Heart left ventricle (tissue), 16 donors: ENCODE data around the gene ISG15. TPM values are rescaled to one million over a fixed set of nuclear protein-coding genes. Genes with fewer than 3 reads are reported as not detected.
A peak's percentile ranks its signal among the peaks of the same experiment; 100 is the strongest.

Experiments used
- ATAC-seq, 4 donors: fragments of 200-7000 bp; cut with Tn5 transposase; one replicate each; pipeline ENCODE4 v1.9.1; 2020 to 2022; ENCODE audit warnings: moderate library complexity in 4 of 4, mild to moderate bottlenecking in 3 of 4, moderate number of reproducible peaks in 1 of 4
- DNase-seq, 5 donors: peaks; one replicate each; pipeline ENCODE4 v3.0.0-alpha.2; 2020
- H3K27ac ChIP-seq, 12 donors: fragments of 200-600 bp; sonication (generic) in 4 of 12; one replicate each; pipeline versions ENCODE4 v1.5.0 to v1.8.0; 2016 to 2022; ENCODE audit warnings: mild to moderate bottlenecking in 2 of 12
- H3K27me3 ChIP-seq, 9 donors: fragments of 200-600 bp; sonication (generic) in 2 of 9; one replicate each; pipeline versions ENCODE4 v1.5.1 to v1.8.0; 2016 to 2022; ENCODE audit warnings: mild to moderate bottlenecking in 3 of 9
- H3K36me3 ChIP-seq, 9 donors: fragments of 200-600 bp; sonication (generic) in 2 of 9; one replicate each; pipeline versions ENCODE4 v1.5.0 to v1.8.0; 2018 to 2022; ENCODE audit warnings: mild to moderate bottlenecking in 2 of 9
- H3K4me1 ChIP-seq, 12 donors: fragments of 200-600 bp; sonication (generic) in 4 of 12; one replicate each; pipeline versions ENCODE4 v1.5.0 to v1.8.0; 2016 to 2022; ENCODE audit warnings: mild to moderate bottlenecking in 3 of 12
- H3K4me3 ChIP-seq, 12 donors: fragments of 200-600 bp; sonication (generic) in 4 of 12; one replicate each; pipeline versions ENCODE4 v1.5.0 to v1.8.0; 2017 to 2022; ENCODE audit warnings: mild to moderate bottlenecking in 9 of 12, moderate library complexity in 4 of 12
- H3K9me3 ChIP-seq, 12 donors: fragments of 200-600 bp; sonication (generic) in 4 of 12; one replicate each; pipeline versions ENCODE4 v1.5.0 to v1.8.0; 2016 to 2022; ENCODE audit warnings: mild to moderate bottlenecking in 1 of 12
- POLR2A ChIP-seq, 2 donors: fragments of 450-650 bp; IDR thresholded peaks; one replicate each; pipeline ENCODE4 v1.6.1; 2017; ENCODE audit warnings: antibody characterized with exemption in 2 of 2, mild to moderate bottlenecking in 2 of 2, moderate library complexity in 2 of 2
- WGBS, 4 donors: extraction: QIAGEN DNeasy Blood & Tissue Kit in 2 of 4; methylation state at CpG; one replicate each; pipeline versions ENCODE4 v1.1.5 to v1.1.7; 2013 to 2018; 5-methylcytosine and 5-hydroxymethylcytosine counted together
- intact Hi-C, 10 donors: fragments of 100-400 bp; cut with DNase I; formaldehyde crosslinking; loops; one replicate each; pipeline versions ENCODE4 v1.11.1 to v1.14.2; 2022
- polyA plus RNA-seq, 2 donors: library from polyadenylated mRNA; stranded (reverse); fragments of 200-250 nt; gene quantifications; one replicate each; pipeline ENCODE4 v1.2.3, GENCODE V29; 2013
- total RNA-seq, 9 donors: library from RNA; depleted of rRNA in 2 of 9; stranded (reverse); fragments of >200 nt in 2 of 9; fragmentation: NEBNext Ultra II Directional in 3 of 9; extraction: Animal tissue kit (Norgen Biotek cat#: 25700) in 3 of 9; gene quantifications; one replicate each; pipeline versions ENCODE4 v1.1.0 to v1.2.4, GENCODE V29; 2016 to 2023
- TF ChIP-seq, protein P1 (sequence below), 12 donors: fragments of 200-600 bp; sonication (generic) in 4 of 12; IDR thresholded peaks; one replicate each; pipeline versions ENCODE4 v1.5.0 to v1.8.0; 2018 to 2022; ENCODE audit warnings: antibody characterized with exemption in 12 of 12, mild to moderate bottlenecking in 5 of 12
- donor health status: ischemic (EF 13 %, LVEDD 7.1; RV severe dilation, severe dysfunction).
- donor health status: healthy with polysubstance abuse.
- donor health status: DM: no; HTN: yes; CAD: no.
- donor health status: DM: no; HTN: no; CAD: no.
- donor health status: ischemic (EF 25% LVEDD 6.9; RV normal size, moderate dysfunction).
- donor health status: ischemic (EF 25% LVEDD 5.7; RV mildly dilated, moderate dysfunction).
- donor health status: healthy.
- donor health status: DM: yes; HTN: yes; CAD: no.
- donor health status: ischemic (EF 35%, LVEDD 5.7; RV mildly dilated, moderate dysfunction).
- donor health status: nonischemic (EF 11% LVEDD 7.7; RV severe dilation, severe dysfunction).
- donor health status: DM: yes; HTN: yes; CAD: no.
- donor health status: PGD.
- donor health status: ischemic (EF 29% LVEDD 5.4; RV normal size, mild dysfunction).
- donor health status: nonischemic (EF 23%, LVEDD 6.1; RV moderate dilation, normal function).

The ISG15 gene
- total and polyA plus RNA-seq, 11 donors, result 17.0 to 189 (median 34.4) TPM

DNA sequence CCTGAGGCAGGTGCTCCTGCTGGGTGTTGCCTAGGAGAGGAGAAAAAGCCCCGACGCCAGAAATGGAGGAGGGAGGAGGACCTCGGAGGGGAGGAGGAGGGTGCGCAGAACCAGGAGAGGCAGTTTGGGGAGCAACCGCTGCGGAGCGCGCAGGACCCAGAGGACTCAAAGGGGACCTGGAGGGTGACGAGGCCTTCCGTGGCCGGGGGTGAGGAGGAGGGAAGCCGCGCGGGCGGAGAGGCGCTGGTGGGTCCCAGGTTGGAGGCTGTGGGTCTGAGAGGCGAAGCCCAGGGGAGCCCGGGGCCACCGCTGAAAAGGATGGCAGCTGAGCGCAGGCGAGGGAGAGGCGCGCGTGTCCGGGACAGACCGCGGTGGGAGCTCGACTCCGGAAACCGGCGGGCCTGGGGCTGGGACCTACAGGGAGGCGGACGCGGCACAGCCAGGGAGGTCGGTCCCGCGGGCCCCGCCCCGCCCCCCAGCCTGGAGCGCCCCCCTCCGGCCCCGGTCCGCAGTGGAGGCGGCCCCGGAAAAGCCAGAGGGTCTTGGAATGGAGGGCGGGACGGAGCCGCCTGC lies 45.7 kb downstream of the ISG15 start:
- Histone ChIP-seq H3K36me3 (peaks cover 0 to 2% (median 0%) of the 10 kb centered on the region in 9 donors), H3K27me3 (peaks cover 24 to 62% (median 41%) of the 10 kb centered on the region in 9 donors), H3K9me3 (no peaks in the 10 kb centered on the region), H3K4me1 (peaks cover 0 to 39% (median 15%) of the 10 kb centered on the region in 12 donors), H3K27ac (peak overlapping the region in 1 of 12 donors; percentile 24), H3K4me3 (peak overlapping the region; percentile 37 to 70 (median 58))
- ATAC-seq, result peak in 2 of 4 donors; percentile 23 to 38
- intact Hi-C loops, result loop anchor here in 1 of 10 donors (2.0 kb wide), 1 partner anchor 22 kb away; no protein-coding TSS in a partner anchor
- 0 to 2% (median 1%) methylated on average over 34 to 48 of the region's 48 CpGs for WGBS, 4 donors
- TF ChIP-seq POLR2A (IDR thresholded peaks at IDR 0.05), result no peak
- TF ChIP-seq, protein P1, sequence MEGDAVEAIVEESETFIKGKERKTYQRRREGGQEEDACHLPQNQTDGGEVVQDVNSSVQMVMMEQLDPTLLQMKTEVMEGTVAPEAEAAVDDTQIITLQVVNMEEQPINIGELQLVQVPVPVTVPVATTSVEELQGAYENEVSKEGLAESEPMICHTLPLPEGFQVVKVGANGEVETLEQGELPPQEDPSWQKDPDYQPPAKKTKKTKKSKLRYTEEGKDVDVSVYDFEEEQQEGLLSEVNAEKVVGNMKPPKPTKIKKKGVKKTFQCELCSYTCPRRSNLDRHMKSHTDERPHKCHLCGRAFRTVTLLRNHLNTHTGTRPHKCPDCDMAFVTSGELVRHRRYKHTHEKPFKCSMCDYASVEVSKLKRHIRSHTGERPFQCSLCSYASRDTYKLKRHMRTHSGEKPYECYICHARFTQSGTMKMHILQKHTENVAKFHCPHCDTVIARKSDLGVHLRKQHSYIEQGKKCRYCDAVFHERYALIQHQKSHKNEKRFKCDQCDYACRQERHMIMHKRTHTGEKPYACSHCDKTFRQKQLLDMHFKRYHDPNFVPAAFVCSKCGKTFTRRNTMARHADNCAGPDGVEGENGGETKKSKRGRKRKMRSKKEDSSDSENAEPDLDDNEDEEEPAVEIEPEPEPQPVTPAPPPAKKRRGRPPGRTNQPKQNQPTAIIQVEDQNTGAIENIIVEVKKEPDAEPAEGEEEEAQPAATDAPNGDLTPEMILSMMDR (IDR thresholded peaks at IDR 0.05), result peak in 10 of 12 donors; percentile 22 to 54 (median 34)
- DNase-seq, result no peak

DNA sequence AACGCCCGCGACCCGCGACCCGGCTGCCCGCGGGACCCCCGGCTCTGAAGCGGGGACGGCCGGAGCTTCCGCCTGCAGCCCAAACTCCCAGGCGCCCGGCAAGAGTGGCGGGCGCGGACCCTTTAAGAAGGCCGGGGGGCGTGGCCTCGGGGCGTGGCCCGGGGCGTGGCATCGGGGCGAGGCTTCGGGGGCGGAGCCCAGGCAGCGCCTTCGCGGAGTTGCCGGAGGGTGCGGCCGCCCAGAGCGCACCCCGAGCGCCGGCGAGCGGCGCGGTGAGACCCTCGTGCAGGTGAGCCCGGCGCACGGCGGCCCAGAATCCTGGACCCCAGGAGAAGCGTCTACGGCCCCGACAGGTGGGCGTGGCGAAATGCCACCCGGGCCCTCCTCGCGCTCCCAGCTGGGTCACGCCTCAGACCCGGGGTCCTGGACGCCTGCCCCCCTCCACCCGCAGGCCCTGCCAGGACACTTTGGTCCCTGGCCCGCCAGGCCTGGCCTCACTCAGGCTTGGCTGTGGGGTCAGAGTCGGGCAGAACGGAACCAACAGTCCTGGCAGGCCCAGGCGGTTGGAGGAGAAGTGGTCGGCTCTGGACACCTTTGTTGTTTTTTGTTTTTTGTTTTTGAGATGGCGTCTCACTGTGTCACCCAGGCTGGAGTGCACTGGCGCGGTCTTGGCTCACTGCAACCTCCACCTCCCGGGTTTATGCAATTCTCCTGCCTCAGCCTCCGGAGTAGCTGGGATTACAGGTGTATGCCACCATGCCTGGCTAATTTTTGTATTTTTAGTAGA lies 46.4 kb downstream of the ISG15 start:
- intact Hi-C loops, result loop anchor here in 7 of 10 donors (2.0 to 5.0 kb wide), 6 partner anchors 23 to 77 kb away; partner anchors contain the start of genes AGRN (in 3 of the 7) and PERM1 (in 1 of the 7)
- Histone ChIP-seq H3K4me1 (peaks cover 0 to 42% (median 18%) of the 10 kb centered on the region in 12 donors), H3K27ac (peak overlapping the region in 1 of 12 donors; percentile 24), H3K9me3 (no peaks in the 10 kb centered on the region), H3K27me3 (peaks cover 28 to 69% (median 46%) of the 10 kb centered on the region in 9 donors), H3K4me3 (peak overlapping the region; percentile 37 to 70 (median 58)), H3K36me3 (no peaks in the 10 kb centered on the region)
- ATAC-seq, result peak; percentile 66 to 94 (median 86)
- WGBS, 4 donors, result 3 to 12% (median 8%) methylated on average over 20 to 69 of the region's 69 CpGs
- DNase-seq, result peak; percentile 86 to 95 (median 87)
- no peak for TF ChIP-seq POLR2A (IDR thresholded peaks at IDR 0.05)
- TF ChIP-seq, protein P1 (IDR thresholded peaks at IDR 0.05), result peak in 2 of 12 donors; percentile 4

DNA sequence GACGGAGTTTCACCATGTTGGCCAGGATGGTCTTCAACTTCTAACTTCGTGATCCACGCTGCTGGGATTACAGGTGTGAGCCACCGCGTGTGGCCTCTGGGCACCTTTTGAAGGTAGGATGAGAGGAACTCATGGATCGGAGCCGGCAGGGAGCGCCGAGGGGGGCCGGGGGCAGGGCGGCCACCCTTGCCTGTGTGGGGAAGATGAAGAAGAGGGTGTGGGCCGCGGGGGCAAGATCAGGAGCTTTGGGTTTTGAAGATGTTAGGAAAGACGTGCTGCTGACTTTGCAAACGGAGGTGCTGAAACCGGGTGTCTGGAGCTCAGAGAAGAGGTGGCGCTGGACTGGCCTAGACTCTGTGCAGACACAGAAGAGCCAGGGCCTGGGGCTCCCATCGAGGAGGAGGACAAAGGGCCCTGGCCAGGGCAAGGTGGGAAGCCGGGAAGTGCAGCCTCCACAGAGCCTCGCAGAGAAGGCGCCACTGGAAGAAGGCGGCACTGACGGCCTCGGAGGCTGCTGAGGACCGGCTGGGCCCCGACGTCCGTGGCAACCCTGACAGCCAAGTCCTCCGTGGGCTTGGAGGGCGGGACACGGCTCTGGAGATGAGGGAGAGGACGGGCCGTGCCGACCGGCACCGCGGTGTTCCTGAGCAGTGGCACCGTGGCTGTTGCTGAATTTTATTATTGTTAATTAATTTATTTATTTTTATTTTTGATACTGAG lies 47.1 kb downstream of the ISG15 start:
- Histone ChIP-seq H3K4me3 (peak overlapping the region in 3 of 12 donors; percentile 49 to 65 (median 60)), H3K4me1 (peaks cover 0 to 42% (median 18%) of the 10 kb centered on the region in 12 donors), H3K9me3 (no peaks in the 10 kb centered on the region), H3K27me3 (peaks cover 28 to 69% (median 46%) of the 10 kb centered on the region in 9 donors), H3K27ac (no peak overlapping the region), H3K36me3 (no peaks in the 10 kb centered on the region)
- WGBS, 4 donors, result 52 to 66% (median 59%) methylated on average over 38 of the region's 38 CpGs
- no peak for ATAC-seq
- no peak for DNase-seq
- TF ChIP-seq, protein P1 (IDR thresholded peaks at IDR 0.05), result no peak
- TF ChIP-seq POLR2A (IDR thresholded peaks at IDR 0.05), result no peak
- intact Hi-C loops, result loop anchor here in 7 of 10 donors (5.0 kb wide), 5 partner anchors 33 to 78 kb away; partner anchors contain the start of genes AGRN (in 3 of the 7) and PERM1 (in 1 of the 7)
